Measurements from ENCODE around the gene BRMS1. TPM values are rescaled to one million over a fixed set of nuclear protein-coding genes. Genes with fewer than 3 reads are reported as not detected.

The BRMS1 gene
- total RNA-seq, 2 experiments from 2014 or later = 47.4 to 48.0 TPM

DNA sequence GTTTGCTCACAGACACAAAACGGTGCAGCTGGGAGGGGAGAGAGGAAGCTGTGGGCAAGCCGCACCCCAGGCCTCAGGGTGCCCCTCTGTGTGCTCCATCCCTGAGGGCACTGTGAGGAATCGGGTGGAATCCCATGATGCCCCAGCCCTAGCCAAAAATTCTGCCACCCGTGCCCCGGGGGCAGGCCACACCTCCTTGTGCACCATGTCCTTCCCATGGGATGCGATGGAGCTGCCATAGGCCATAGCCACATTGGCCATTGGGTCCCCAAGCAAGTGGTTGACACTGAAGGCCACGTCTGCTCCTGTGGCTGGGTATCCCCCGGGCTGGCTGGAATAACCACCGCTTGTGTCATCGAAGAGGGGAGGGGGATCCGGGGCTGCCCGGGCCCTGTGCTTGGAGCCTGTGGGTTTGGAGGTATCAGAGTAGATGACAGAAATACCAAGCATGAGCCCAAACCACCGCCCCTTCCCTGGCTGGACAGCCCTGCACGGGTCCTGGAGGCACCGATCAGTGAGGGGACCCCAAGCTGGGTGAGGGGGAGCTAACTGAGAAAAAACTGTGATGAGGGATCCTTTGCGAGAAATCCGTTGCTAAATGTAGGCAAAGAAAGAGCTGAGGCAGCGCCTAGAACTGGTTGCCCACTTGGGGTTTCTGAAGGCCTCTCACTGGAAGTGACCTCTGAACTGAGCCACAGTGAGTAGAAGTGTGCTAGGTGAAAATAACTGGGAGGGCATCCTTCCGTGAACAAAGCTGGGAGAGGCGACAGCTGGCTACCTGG lies 56.8 kb downstream of the BRMS1 start:
- H3K36me3 Mint-ChIP-seq (ENCODE audit: low read depth) = no peaks in the 10 kb centered on the region
- H3K27me3 Mint-ChIP-seq = peaks cover 21% of the 10 kb centered on the region
- no peaks in the 10 kb centered on the region for H3K9me3 Mint-ChIP-seq
- peak overlapping the region; percentile 89 for H3K4me3 Mint-ChIP-seq
- peak overlapping the region; percentile 89 for H3K27ac Mint-ChIP-seq
- DNase-seq = no peak
- CTCF ChIA-PET = interaction anchor here (1.1 to 4.0 kb wide), 8 partner anchors 10 to 72 kb away, joined by 3 to 27 read pairs (median 4); no protein-coding TSS in a partner anchor
- POLR2A ChIA-PET = interaction anchor here (1.1 to 1.4 kb wide), 2 partner anchors 15 to 17 kb away, joined by 3 to 5 read pairs; no protein-coding TSS in a partner anchor
- H3K4me1 Mint-ChIP-seq = peaks cover 41% of the 10 kb centered on the region

Other genes starting within 250 kb of the BRMS1 start
- gene KLC2, start 87.4 kb downstream of the BRMS1 start, total RNA-seq = 10 to 100 TPM; 32.1 to 38.5 TPM
- 100 to 1,000 TPM; 151 to 174 TPM for gene RAB1B, start 76.5 kb downstream of the BRMS1 start, total RNA-seq
- 1 to 10 TPM; 2.5 TPM for gene CNIH2, start 66.9 kb downstream of the BRMS1 start, total RNA-seq
- 10 to 100 TPM; 39.1 to 45.4 TPM for gene YIF1A, start 56.0 kb downstream of the BRMS1 start, total RNA-seq
- gene TMEM151A, start 53.2 kb downstream of the BRMS1 start, total RNA-seq = not detected
- gene CD248, start 28.1 kb downstream of the BRMS1 start, total RNA-seq = 1 to 10 TPM; 2.4 to 2.5 TPM
- 1 to 10 TPM; 1.1 to 1.6 TPM for gene RIN1, start 8.7 kb downstream of the BRMS1 start, total RNA-seq
- 1 to 10 TPM; 8.5 to 9.4 TPM for gene B4GAT1, start 2.5 kb upstream of the BRMS1 start, total RNA-seq
- 1 to 10 TPM; 8.3 to 8.9 TPM for gene SLC29A2, start 26.7 kb upstream of the BRMS1 start, total RNA-seq
- gene NPAS4, start 75.9 kb upstream of the BRMS1 start, total RNA-seq = under 1 TPM; 0.27 to 0.52 TPM
- gene MRPL11, start 93.7 kb upstream of the BRMS1 start, total RNA-seq = 10 to 100 TPM; 72.4 to 76.4 TPM
- 1 to 10 TPM; 6.7 to 7.2 TPM for gene PELI3, start 121.8 kb upstream of the BRMS1 start, total RNA-seq
- gene DPP3, start 135.3 kb upstream of the BRMS1 start, total RNA-seq = 10 to 100 TPM; 78.4 to 82.3 TPM
- 10 to 100 TPM; 13.3 to 17.4 TPM for gene BBS1, start 165.5 kb upstream of the BRMS1 start, total RNA-seq
- gene ZDHHC24, start 200.9 kb upstream of the BRMS1 start, total RNA-seq = 10 to 100 TPM; 16.8 to 16.9 TPM
- under 1 TPM in 1 of 2 experiments, not detected in 1; 0.23 TPM for gene ACTN3, start 201.8 kb upstream of the BRMS1 start, total RNA-seq
- 1 to 10 TPM; 3.5 to 3.9 TPM for gene CTSF, start 223.5 kb upstream of the BRMS1 start, total RNA-seq
- under 1 TPM in 1 of 2 experiments, not detected in 1; 0.08 TPM for gene CCDC87, start 248.0 kb upstream of the BRMS1 start, total RNA-seq
- gene CCS, start 248.1 kb upstream of the BRMS1 start, total RNA-seq = 10 to 100 TPM; 28.8 to 32.6 TPM